HCT116 (cell line): Measurements from ENCODE around the gene PTHLH. TPM values are rescaled to one million over a fixed set of nuclear protein-coding genes. Genes with fewer than 3 reads are reported as not detected.

Experiments used
- ATAC-seq: fragments of 200-7000 bp; cut with Tn5 transposase; 2 replicates; pipeline ENCODE4 v1.9.1; 2020; ENCODE audit warnings: mild to moderate bottlenecking, moderate library complexity
- BruUV-seq: library from RNA; stranded (reverse); fragments of 400-500 nt; replicated peaks from 2 replicates; lab custom pipeline; 2021; lab: Mats Ljungman, UMichigan
- CTCF ChIA-PET: fragments of 300-600 bp; sonication (Branson Sonifier 250); formaldehyde crosslinking; loops from one replicate; lab custom pipeline; 2021; ENCODE audit warnings: antibody characterized with exemption; lab: Charles Lee
- POLR2A ChIA-PET: fragments of 300-600, 350-600 bp; sonication (Branson Sonifier 250); formaldehyde crosslinking; loops from one replicate; lab custom pipeline; 2021; ENCODE audit warnings: antibody characterized with exemption; lab: Charles Lee
- RAD21 ChIA-PET, 2 experiments: fragments of 300-600 bp; sonication (Branson Sonifier 250); formaldehyde crosslinking; loops; one replicate each; lab custom pipeline; 2023; ENCODE audit warnings: low total read pairs in 2 of 2; ENCODE audit not compliant: uncharacterized antibody in 2 of 2, unreplicated experiment in 2 of 2, low non-redundant PET in 1 of 2; lab: Charles Lee
- DNase-seq: peaks from one replicate; pipeline ENCODE4 v3.0.0-alpha.2; 2010; ENCODE audit warnings: low read depth, low spot score
- H2AFZ ChIP-seq: fragments of 200-600 bp; shearing (Covaris generic), sonication (generic); 2 replicates; pipeline ENCODE4 v1.6.1; 2017; ENCODE audit warnings: low read depth, mixed run types, mixed read lengths, antibody characterized with exemption, low read length; ENCODE audit not compliant: poor library complexity, severe bottlenecking
- H3K27ac ChIP-seq: 2 replicates; pipeline ENCODE4 v1.5.1; 2012; ENCODE audit warnings: low read depth, low read length
- H3K27me3 ChIP-seq: fragments of 200-600 bp; sonication (generic); 2 replicates; pipeline ENCODE4 v1.6.1; 2016; ENCODE audit warnings: mixed run types, low read length, mixed read lengths; ENCODE audit not compliant: insufficient read depth
- H3K36me3 ChIP-seq, 2 experiments: fragments of 200-500 bp in 1 of 2; fragments of 200-600 bp in 1 of 2; sonication (Bioruptor generic) in 1 of 2; sonication (generic) in 1 of 2; 2 replicates each; pipeline versions ENCODE4 v1.5.1 to v1.6.1; 2014 to 2016; ENCODE audit warnings: low read length in 2 of 2, inconsistent platforms in 1 of 2, mixed read lengths in 1 of 2, mixed run types in 1 of 2; ENCODE audit not compliant: insufficient read depth in 2 of 2, control insufficient read depth in 1 of 2
- H3K4me1 ChIP-seq, 2 experiments: fragments of 200-600 bp in 1 of 2; sonication (generic) in 1 of 2; 2 replicates each; pipeline versions ENCODE4 v1.5.1 to v1.6.1; 2012 to 2017; ENCODE audit warnings: low read length in 2 of 2, inconsistent platforms in 1 of 2, mild to moderate bottlenecking in 1 of 2, mixed read lengths in 1 of 2, mixed run types in 1 of 2, moderate library complexity in 1 of 2; ENCODE audit not compliant: insufficient read depth in 2 of 2, control insufficient read depth in 1 of 2
- H3K4me2 ChIP-seq: fragments of 200-600 bp; sonication (generic); 2 replicates; pipeline ENCODE4 v1.6.1; 2017; ENCODE audit warnings: mixed run types, low read length, mixed read lengths
- H3K4me3 ChIP-seq, 2 experiments: fragments of 200-600 bp in 1 of 2; sonication (generic) in 1 of 2; replicated peaks in 1 of 2; 2 replicates each; pipeline ENCODE4 v1.5.1; 2011 to 2016; ENCODE audit warnings: low read length in 2 of 2, control low read depth in 1 of 2, low read depth in 1 of 2, mild to moderate bottlenecking in 1 of 2, mixed read lengths in 1 of 2, mixed run types in 1 of 2
- H3K79me2 ChIP-seq: fragments of 200-600 bp; sonication (generic); 2 replicates; pipeline ENCODE4 v1.6.1; 2017; ENCODE audit warnings: mild to moderate bottlenecking, mixed run types, low read length, moderate library complexity, mixed read lengths; ENCODE audit not compliant: insufficient read depth
- H3K9ac ChIP-seq: fragments of 200-600 bp; sonication (generic); 2 replicates; pipeline ENCODE4 v1.6.1; 2016; ENCODE audit warnings: low read length, mixed read lengths
- H3K9me2 ChIP-seq: fragments of 200-600 bp; sonication (generic), shearing (Covaris generic); 2 replicates; pipeline ENCODE4 v1.6.1; 2017; ENCODE audit warnings: mixed run types, mild to moderate bottlenecking, moderate library complexity; ENCODE audit not compliant: insufficient read depth
- H3K9me3 ChIP-seq, 2 experiments: fragments of 200-500 bp in 1 of 2; fragments of 200-600 bp in 1 of 2; sonication (Bioruptor generic) in 1 of 2; sonication (generic) in 1 of 2; 2 replicates each; pipeline ENCODE4 v1.6.1; 2014 to 2017; ENCODE audit warnings: low read length in 2 of 2, mixed read lengths in 2 of 2, inconsistent platforms in 1 of 2, low read depth in 1 of 2, mild to moderate bottlenecking in 1 of 2, mixed run types in 1 of 2, moderate library complexity in 1 of 2; ENCODE audit not compliant: control insufficient read depth in 1 of 2, insufficient read depth in 1 of 2
- H4K20me1 ChIP-seq: fragments of 200-600 bp; sonication (generic), shearing (Covaris generic); 2 replicates; pipeline ENCODE4 v1.6.1; 2017; ENCODE audit warnings: mixed run types, mild to moderate bottlenecking, moderate library complexity; ENCODE audit not compliant: insufficient read depth
- CBX3 ChIP-seq: IDR thresholded peaks from 2 replicates; pipeline ENCODE4 v1.6.1; 2012; ENCODE audit warnings: low read depth
- CEBPB ChIP-seq: IDR thresholded peaks from 2 replicates; pipeline ENCODE4 v1.6.1; 2012; ENCODE audit warnings: low read depth
- EZH2 ChIP-seq: fragments of 200-600 bp; sonication (generic); IDR thresholded peaks from 2 replicates; pipeline ENCODE4 v1.6.1; 2017; ENCODE audit warnings: antibody characterized with exemption, mixed run types
- EZH2phosphoT487 ChIP-seq: fragments of 200-600 bp; IDR thresholded peaks from 2 replicates; pipeline ENCODE4 v1.6.1; 2018; ENCODE audit warnings: antibody characterized with exemption, borderline replicate concordance
- JUND ChIP-seq: IDR thresholded peaks from 2 replicates; pipeline ENCODE4 v1.6.1; 2012
- POLR2A ChIP-seq: IDR thresholded peaks from 2 replicates; pipeline ENCODE4 v1.7.0; 2011; ENCODE audit warnings: borderline replicate concordance; ENCODE audit not compliant: insufficient read depth, insufficient read length; ENCODE audit errors: extremely low read depth
- POLR2AphosphoS5 ChIP-seq: IDR thresholded peaks from 2 replicates; pipeline ENCODE4 v1.6.1; 2011; ENCODE audit warnings: mild to moderate bottlenecking, low read depth, low read length, moderate library complexity
- SIN3A ChIP-seq: IDR thresholded peaks from 2 replicates; pipeline ENCODE4 v1.6.1; 2012; ENCODE audit warnings: low read depth
- SP1 ChIP-seq: IDR thresholded peaks from 2 replicates; pipeline ENCODE4 v1.6.1; 2012; ENCODE audit warnings: low read depth
- TCF7L2 ChIP-seq: IDR thresholded peaks from 2 replicates; pipeline ENCODE4 v1.7.0; 2011; ENCODE audit warnings: borderline replicate concordance, inconsistent platforms; ENCODE audit not compliant: insufficient read depth, insufficient read length; ENCODE audit errors: extremely low read depth
- ZNF274 ChIP-seq: fragments of 200-500 bp; sonication (Bioruptor generic); IDR thresholded peaks from 2 replicates; pipeline ENCODE4 v1.6.1; 2014; ENCODE audit warnings: mild to moderate bottlenecking, low read depth, low read length, inconsistent platforms
- intact Hi-C: fragments of 100-400 bp; cut with micrococcal nuclease; formaldehyde crosslinking; loops from 2 replicates; pipeline ENCODE4 v1.10.0; 2022
- total RNA-seq: library from RNA; stranded (reverse); gene quantifications from one replicate; pipeline ENCODE4 v1.2.1, GENCODE V29; 2021; ENCODE audit not compliant: unreplicated experiment
- TF ChIP-seq, protein P1 (sequence below): IDR thresholded peaks from 2 replicates; pipeline ENCODE4 v1.6.1; 2012
- TF ChIP-seq, protein P2 (sequence below), 3 experiments: fragments of 200-600 bp in 1 of 3; sonication (generic) in 1 of 3; IDR thresholded peaks in 2 of 3; conservative IDR thresholded peaks in 1 of 3; 2 replicates each; pipeline ENCODE4 v1.5.1; 2012 to 2017; ENCODE audit warnings: low read depth in 2 of 3, low read length in 2 of 3, antibody characterized with exemption in 1 of 3, borderline replicate concordance in 1 of 3, control low read depth in 1 of 3, mild to moderate bottlenecking in 1 of 3, mixed read lengths in 1 of 3, mixed run types in 1 of 3, moderate library complexity in 1 of 3; ENCODE audit not compliant: insufficient read depth in 1 of 3

The PTHLH gene
- total RNA-seq, 1 experiment from 2014 or later: not detected

DNA sequence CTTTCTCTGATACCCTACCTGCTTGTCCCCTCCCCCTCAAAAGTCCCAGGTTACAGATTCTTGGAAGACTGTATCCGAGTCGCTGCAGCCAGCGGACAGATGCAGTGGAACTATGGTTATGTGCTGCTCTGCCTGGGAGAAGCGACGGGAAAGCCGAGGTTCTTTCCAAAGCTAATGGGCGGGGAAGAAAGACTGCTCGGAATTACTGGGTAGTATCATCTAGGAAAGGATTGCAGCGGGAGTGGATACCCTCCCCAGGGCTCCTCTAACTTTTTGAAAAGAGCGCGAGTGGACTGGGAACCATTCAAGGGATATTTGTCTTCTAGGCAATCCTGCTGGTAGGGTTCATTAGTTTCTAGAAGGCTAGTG, 1.4 kb downstream of the PTHLH start:
- Histone ChIP-seq H4K20me1 (no peaks in the 10 kb centered on the region), H3K4me1 (peaks cover 14 to 32% of the 10 kb centered on the region in 2 experiments), H3K9me3 (no peaks in the 10 kb centered on the region), H3K9ac (no peak overlapping the region), H3K27me3 (no peaks in the 10 kb centered on the region), H3K9me2 (no peaks in the 10 kb centered on the region), H3K27ac (no peak overlapping the region), H2AFZ (no peak overlapping the region), H3K36me3 (no peaks in the 10 kb centered on the region), H3K4me3 (no peak overlapping the region), H3K4me2 (no peak overlapping the region), H3K79me2 (no peaks in the 10 kb centered on the region)
- no peak for DNase-seq
- no TSS peak for BruUV-seq
- ChIA-PET POLR2A (no interaction called here), RAD21 (no interaction called here), CTCF (no interaction called here)
- TF ChIP-seq CEBPB: no peak
- TF ChIP-seq TCF7L2: no peak
- no peak for TF ChIP-seq ZNF274
- TF ChIP-seq POLR2AphosphoS5: no peak
- no peak for TF ChIP-seq EZH2
- TF ChIP-seq CBX3: no peak
- TF ChIP-seq, protein P1, sequence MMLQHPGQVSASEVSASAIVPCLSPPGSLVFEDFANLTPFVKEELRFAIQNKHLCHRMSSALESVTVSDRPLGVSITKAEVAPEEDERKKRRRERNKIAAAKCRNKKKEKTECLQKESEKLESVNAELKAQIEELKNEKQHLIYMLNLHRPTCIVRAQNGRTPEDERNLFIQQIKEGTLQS: no peak
- TF ChIP-seq POLR2A: no peak
- no peak for TF ChIP-seq SP1
- intact Hi-C loops: no loop called here
- ATAC-seq: no peak

GRCh38 chr12:27970401-27971120, 2.0 kb downstream of the PTHLH start:
- H3K9ac ChIP-seq: no peak overlapping the region
- POLR2A ChIA-PET: no interaction called here
- CTCF ChIA-PET: interaction anchor here (1.6 kb wide), 1 partner anchor 201 kb away, joined by 5 read pairs; no protein-coding TSS in a partner anchor
- H2AFZ ChIP-seq: no peak overlapping the region
- intact Hi-C loops: no loop called here
- no peaks in the 10 kb centered on the region for H3K27me3 ChIP-seq
- no peaks in the 10 kb centered on the region for H4K20me1 ChIP-seq
- H3K9me3 ChIP-seq: no peaks in the 10 kb centered on the region
- no peak overlapping the region for H3K27ac ChIP-seq
- H3K9me2 ChIP-seq: no peaks in the 10 kb centered on the region
- no TSS peak for BruUV-seq
- TF ChIP-seq, protein P2, sequence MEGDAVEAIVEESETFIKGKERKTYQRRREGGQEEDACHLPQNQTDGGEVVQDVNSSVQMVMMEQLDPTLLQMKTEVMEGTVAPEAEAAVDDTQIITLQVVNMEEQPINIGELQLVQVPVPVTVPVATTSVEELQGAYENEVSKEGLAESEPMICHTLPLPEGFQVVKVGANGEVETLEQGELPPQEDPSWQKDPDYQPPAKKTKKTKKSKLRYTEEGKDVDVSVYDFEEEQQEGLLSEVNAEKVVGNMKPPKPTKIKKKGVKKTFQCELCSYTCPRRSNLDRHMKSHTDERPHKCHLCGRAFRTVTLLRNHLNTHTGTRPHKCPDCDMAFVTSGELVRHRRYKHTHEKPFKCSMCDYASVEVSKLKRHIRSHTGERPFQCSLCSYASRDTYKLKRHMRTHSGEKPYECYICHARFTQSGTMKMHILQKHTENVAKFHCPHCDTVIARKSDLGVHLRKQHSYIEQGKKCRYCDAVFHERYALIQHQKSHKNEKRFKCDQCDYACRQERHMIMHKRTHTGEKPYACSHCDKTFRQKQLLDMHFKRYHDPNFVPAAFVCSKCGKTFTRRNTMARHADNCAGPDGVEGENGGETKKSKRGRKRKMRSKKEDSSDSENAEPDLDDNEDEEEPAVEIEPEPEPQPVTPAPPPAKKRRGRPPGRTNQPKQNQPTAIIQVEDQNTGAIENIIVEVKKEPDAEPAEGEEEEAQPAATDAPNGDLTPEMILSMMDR (IDR thresholded peaks at IDR 0.05 in 2 of 3, conservative IDR thresholded peaks at IDR 0.05 in 1 of 3; ENCODE audit: borderline replicate concordance in 1 of 3, insufficient read depth in 1 of 3, low read depth in 2 of 3, low read length in 2 of 3): no peak
- TF ChIP-seq SIN3A: no peak
- no peak for TF ChIP-seq ZNF274
- no peak for TF ChIP-seq JUND
- TF ChIP-seq EZH2phosphoT487: no peak
- no peak for TF ChIP-seq CEBPB
- peak overlapping the region in 1 of 2 experiments; percentile 49; a peak in 1 of 4 replicates for H3K4me3 ChIP-seq
- no peaks in the 10 kb centered on the region for H3K36me3 ChIP-seq
- H3K4me2 ChIP-seq: peak overlapping the region; percentile 93; the same call in 1 of the 2 replicates
- RAD21 ChIA-PET: interaction anchor here in 1 of 2 experiments (0.7 kb wide), 1 partner anchor 62 kb away, joined by 4 read pairs; no protein-coding TSS in a partner anchor
- DNase-seq: no peak
- H3K79me2 ChIP-seq: no peaks in the 10 kb centered on the region
- peak; percentile 26; the same call in 1 of the 2 replicates for ATAC-seq
- peaks cover 17 to 37% of the 10 kb centered on the region in 2 experiments for H3K4me1 ChIP-seq
